H1 (cell line): ENCODE measurements around the gene DCUN1D3. TPM values are rescaled to one million over a fixed set of nuclear protein-coding genes. Genes with fewer than 3 reads are reported as not detected.

ENCODE experiments used
- BCL11A ChIP-seq, 2 experiments: IDR thresholded peaks; one replicate each; pipeline ENCODE4 v1.6.1; 2011; ENCODE audit warnings: low read depth in 2 of 2, low read length in 2 of 2, mild to moderate bottlenecking in 2 of 2
- MAFK ChIP-seq: IDR thresholded peaks from 2 replicates; pipeline ENCODE4 v1.6.1; 2012; ENCODE audit warnings: low read depth, mild to moderate bottlenecking, improper control_type of control experiment, low read length
- NANOG ChIP-seq: IDR thresholded peaks from 2 replicates; pipeline ENCODE4 v1.6.1; 2011; ENCODE audit warnings: low read length, low read depth, mild to moderate bottlenecking, inconsistent platforms; ENCODE audit not compliant: insufficient read depth, poor library complexity, severe bottlenecking
- polyA plus RNA-seq, 7 experiments: library from polyadenylated mRNA; depleted of rRNA in 3 of 7; stranded (reverse) in 5 of 7; unstranded in 2 of 7; fragments of >200 nt in 5 of 7; fragments of 200-250 nt in 2 of 7; gene quantifications; 1 replicate in 5 of 7; 2 replicates in 1 of 7; 4 replicates in 1 of 7; pipeline versions ENCODE4 v1.2.1 to v1.2.3, GENCODE V29; 2011 to 2013; ENCODE audit warnings: missing spikeins in 2 of 7, mixed read lengths in 2 of 7
- total RNA-seq: library from RNA; stranded (reverse); fragmentation: NEBNext Ultra II Directional; extraction: Animal tissue kit (Norgen Biotek cat#: 25700); gene quantifications from 2 replicates; pipeline ENCODE4 v1.2.1, GENCODE V29; 2021

DCUN1D3 gene
- total and polyA plus RNA-seq, 2 of the 8 experiments (the other 6 are each of a cell fraction or from before 2014, with no cell fraction given): 3.5 to 18.2 TPM

DNA sequence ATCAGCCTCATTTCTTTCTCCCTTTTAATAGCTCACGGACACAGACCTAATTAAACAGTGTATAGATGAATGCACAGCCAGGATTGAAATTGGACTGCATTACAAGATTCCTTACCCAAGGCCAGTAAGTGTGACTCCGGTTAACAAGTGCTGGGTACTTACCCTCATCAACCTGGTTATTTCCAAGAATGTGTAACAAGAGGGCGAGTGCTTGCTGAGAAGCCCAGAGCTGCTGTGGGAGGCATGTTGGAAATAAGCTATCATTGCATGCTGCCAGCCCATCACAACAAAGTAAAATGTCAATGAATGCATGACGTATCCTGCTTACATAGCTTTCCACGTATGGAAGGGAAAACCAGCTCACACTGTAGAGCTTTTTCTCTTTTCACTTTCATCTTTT lies 19.9 kb upstream of the DCUN1D3 start (continued):
- TF ChIP-seq NANOG (no peak), BCL11A (IDR thresholded peaks at IDR 0.05; ENCODE audit: low read depth in 2 of 2, low read length in 2 of 2) (no peak), MAFK (no peak)
